Fibroblast of the aortic adventitia (primary cell): ENCODE results near the gene SIM2. TPM values are rescaled to one million over a fixed set of nuclear protein-coding genes. Genes with fewer than 3 reads are reported as not detected.

Experiments
- DNase-seq: peaks from one replicate; pipeline ENCODE4 v3.0.0-alpha.2; 2010; ENCODE audit warnings: low read depth
- H3K4me3 ChIP-seq: 2 replicates; pipeline ENCODE4 v1.5.1; 2011; ENCODE audit warnings: low read depth, mild to moderate bottlenecking, control low read depth, low read length, moderate library complexity
- total RNA-seq: library from RNA; depleted of rRNA; stranded (reverse); fragments of >200 nt; gene quantifications from 2 replicates; pipeline ENCODE4 v1.2.3, GENCODE V29; 2012; ENCODE audit warnings: low replicate concordance
- TF ChIP-seq, protein P1 (sequence below): IDR thresholded peaks from 2 replicates; pipeline ENCODE4 v1.5.1; 2011; ENCODE audit warnings: mild to moderate bottlenecking, low read length, control low read depth, inconsistent platforms; ENCODE audit not compliant: insufficient read depth

SIM2 gene
- total RNA-seq, 1 donor = 0.18 TPM

DNA sequence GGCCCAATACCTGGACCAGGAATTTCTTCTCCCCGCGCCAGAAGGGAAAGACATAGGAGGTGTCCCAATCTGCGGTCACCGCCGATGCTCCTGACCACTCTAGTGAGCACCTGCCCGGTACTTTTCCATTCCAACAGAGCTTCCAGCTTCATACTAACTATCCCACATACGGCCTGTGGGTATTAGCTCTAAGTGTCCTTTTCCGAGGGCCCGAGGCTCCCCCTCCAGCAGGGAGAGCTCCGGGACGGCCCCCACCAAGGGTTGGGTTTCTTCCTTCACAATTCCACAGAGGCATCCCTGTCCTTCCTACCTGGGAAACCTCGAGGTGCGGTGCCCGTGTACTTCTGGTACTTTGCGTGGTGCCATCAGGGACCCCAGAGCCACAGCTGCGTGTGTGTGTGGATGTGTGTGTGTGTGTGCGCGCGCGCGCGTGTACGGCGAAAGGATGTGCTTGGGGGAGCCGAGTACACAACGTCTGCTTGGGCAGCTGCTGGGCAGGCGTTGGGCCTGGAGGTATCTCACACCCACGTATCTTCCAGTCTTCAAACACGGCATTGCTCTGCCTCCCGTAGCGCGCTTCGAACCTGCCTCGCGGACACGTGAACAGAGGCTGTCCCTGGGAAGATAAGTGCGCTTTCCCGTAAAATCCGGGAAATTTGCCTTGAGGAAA lies 2.4 kb upstream of the SIM2 start:
- DNase-seq = no peak
- TF ChIP-seq, protein P1, sequence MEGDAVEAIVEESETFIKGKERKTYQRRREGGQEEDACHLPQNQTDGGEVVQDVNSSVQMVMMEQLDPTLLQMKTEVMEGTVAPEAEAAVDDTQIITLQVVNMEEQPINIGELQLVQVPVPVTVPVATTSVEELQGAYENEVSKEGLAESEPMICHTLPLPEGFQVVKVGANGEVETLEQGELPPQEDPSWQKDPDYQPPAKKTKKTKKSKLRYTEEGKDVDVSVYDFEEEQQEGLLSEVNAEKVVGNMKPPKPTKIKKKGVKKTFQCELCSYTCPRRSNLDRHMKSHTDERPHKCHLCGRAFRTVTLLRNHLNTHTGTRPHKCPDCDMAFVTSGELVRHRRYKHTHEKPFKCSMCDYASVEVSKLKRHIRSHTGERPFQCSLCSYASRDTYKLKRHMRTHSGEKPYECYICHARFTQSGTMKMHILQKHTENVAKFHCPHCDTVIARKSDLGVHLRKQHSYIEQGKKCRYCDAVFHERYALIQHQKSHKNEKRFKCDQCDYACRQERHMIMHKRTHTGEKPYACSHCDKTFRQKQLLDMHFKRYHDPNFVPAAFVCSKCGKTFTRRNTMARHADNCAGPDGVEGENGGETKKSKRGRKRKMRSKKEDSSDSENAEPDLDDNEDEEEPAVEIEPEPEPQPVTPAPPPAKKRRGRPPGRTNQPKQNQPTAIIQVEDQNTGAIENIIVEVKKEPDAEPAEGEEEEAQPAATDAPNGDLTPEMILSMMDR = no peak
- H3K4me3 ChIP-seq = no peak overlapping the region

DNA sequence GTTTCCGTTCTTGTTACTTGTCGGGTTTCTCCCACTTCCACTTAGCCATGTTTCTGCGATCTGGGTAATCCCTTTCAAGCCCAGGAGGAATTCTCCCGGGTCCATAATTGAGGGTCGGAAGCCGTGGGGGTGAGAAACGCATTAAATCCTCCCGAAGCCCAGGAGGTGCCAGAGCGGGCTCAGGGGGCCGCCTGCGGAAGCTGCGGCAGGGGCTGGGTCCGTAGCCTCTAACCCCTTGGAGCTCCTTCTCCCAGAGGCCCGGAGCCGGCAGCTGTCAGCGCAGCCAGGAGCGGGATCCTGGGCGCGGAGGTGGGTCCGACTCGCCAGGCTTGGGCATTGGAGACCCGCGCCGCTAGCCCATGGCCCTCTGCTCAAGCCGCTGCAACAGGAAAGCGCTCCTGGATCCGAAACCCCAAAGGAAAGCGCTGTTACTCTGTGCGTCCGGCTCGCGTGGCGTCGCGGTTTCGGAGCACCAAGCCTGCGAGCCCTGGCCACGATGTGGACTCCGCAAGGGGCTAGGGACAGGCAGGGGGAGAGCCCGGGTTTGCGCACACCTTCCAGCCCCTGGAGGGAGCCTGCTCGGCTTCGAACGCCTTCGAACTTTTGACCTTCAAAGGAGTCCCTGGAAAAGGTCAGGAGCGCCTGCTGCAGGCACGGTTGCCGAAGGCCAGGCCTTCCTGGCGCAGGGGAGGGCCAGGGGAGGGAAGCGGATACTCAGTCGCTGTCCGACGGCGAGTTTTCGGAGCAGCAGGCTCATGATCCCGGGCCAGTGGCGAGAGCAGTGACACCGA lies 1.7 kb upstream of the SIM2 start:
- TF ChIP-seq, protein P1 = no peak
- no peak for DNase-seq
- no peak overlapping the region for H3K4me3 ChIP-seq

DNA sequence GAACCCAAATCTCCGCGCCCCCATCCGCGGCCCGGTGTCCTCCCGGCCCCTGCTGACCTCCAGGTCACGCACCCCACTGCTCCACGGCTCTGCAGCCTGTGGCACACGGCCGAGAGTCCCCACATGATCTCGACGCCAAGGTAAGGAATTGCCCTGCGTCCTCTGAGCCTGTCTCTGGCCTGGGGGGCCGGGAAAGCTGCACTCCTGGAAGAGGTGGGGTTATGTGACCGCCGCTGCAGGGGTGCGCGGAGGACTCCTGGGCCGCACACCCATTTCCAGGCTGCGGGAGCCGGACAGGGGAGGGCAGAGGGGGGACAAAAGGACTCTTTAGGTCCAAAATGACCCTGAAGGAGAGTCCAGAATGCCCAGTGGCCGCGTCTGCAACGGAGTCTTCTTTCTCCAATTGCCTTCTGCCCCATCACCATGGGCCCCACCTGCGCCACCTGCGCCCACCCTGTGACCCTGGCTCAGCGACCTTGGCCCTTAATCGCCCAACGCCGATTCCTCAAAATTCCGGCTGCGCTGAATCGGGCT lies 997 bp upstream of the SIM2 start:
- no peak for DNase-seq
- no peak overlapping the region for H3K4me3 ChIP-seq

DNA sequence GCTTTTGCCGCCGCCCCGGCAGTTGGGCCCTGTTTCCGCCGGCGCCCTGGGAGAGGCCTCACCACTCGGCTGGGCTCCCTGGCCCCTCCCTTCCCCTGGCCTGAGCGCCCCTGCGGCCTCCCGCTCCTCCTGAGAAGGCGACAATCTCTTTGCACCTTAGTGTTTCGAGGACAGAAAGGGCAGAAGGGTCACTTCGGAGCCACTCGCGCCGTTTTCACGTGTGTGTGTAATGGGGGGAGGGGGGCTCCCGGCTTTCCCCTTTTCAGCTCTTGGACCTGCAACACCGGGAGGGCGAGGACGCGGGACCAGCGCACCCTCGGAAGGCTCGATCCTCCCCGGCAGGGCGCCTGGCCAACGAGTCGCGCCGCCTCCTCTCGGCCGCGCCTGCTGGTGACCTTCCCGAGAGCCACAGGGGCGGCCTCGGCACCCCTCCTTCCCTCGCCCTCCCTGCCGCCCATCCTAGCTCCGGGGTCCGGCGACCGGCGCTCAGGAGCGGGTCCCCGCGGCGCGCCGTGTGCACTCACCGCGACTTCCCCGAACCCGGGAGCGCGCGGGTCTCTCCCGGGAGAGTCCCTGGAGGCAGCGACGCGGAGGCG lies 432 bp upstream of the SIM2 start:
- peak overlapping the region; percentile 25 for H3K4me3 ChIP-seq
- TF ChIP-seq, protein P1 = no peak
- no peak for DNase-seq

More for the DNA sequence above, 997 bp upstream of the SIM2 start:
- TF ChIP-seq, protein P1 = no peak

DNA sequence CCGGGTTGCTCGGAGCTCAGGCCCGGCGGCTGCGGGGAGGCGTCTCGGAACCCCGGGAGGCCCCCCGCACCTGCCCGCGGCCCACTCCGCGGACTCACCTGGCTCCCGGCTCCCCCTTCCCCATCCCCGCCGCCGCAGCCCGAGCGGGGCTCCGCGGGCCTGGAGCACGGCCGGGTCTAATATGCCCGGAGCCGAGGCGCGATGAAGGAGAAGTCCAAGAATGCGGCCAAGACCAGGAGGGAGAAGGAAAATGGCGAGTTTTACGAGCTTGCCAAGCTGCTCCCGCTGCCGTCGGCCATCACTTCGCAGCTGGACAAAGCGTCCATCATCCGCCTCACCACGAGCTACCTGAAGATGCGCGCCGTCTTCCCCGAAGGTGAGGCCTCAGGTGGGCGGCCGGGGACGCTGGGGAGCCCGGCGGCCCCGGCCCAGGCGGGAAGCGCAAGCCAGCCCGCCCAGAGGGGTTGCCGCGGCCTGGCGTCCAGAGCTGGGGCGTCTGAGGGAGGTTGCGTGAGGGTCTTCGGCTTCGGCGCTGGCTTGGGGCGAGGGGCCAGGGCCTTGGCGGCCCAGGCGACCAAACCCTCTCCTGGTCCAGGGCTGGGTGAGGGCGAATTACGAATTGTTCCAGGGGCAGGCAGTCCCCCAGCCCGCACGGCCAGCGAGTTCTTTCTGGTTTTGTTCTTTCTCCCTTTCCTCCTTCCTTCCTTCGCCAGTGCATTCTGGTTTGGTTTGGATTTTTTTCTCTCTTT lies 805 bp downstream of the SIM2 start:
- TF ChIP-seq, protein P1 = no peak
- DNase-seq = no peak
- H3K4me3 ChIP-seq = no peak overlapping the region

DNA sequence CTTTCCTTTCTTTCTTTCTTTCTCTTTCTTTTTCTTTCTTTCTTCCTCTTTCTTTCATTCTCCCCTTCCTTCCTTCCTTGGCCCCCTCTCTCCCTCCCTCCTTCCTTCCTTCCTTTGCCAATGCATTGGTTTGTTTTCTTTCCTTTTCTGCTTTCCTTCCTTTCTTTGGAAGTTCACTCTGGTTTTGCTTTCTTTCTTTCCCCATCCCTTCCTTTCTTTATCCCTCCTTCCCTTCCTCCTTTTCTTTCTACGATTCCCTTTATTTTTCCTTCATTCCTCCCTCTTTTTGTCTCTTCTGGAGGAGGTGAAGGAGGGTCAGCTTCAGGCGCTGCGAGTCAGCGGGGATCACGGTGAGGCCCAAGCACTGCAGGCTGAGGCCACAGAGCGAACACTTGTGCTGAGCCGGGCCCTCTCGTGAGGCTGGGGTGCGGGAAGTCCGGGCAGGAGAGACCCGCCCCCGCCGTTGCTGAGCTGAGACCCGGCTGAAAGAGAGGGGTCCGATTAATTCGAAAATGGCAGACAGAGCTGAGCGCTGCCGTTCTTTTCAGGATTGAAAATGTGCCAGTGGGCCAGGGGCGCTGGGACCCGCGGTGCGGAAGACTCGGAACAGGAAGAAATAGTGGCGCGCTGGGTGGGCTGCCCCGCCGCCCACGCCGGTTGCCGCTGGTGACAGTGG lies 1.5 kb downstream of the SIM2 start:
- TF ChIP-seq, protein P1 = no peak
- DNase-seq = no peak
- peak overlapping the region; percentile 9 for H3K4me3 ChIP-seq
